Neuronal stem cell (in vitro differentiated cells): ENCODE data around the gene REEP3. TPM values are rescaled to one million over a fixed set of nuclear protein-coding genes. Genes with fewer than 3 reads are reported as not detected.

ENCODE experiments used
- DNase-seq: peaks from one replicate; pipeline ENCODE4 v3.0.0-alpha.2; 2013; ENCODE audit warnings: low spot score
- H2AFZ ChIP-seq: one replicate; pipeline ENCODE4 v1.6.1; 2013; ENCODE audit warnings: mild to moderate bottlenecking, low read length, inconsistent platforms
- H2AK5ac ChIP-seq: 2 replicates; pipeline ENCODE4 v1.6.1; 2013; ENCODE audit warnings: low read depth, mild to moderate bottlenecking, inconsistent platforms, low read length, moderate library complexity, mixed read lengths
- H2BK120ac ChIP-seq: 2 replicates; pipeline ENCODE4 v1.6.1; 2013; ENCODE audit warnings: low read depth, mild to moderate bottlenecking, inconsistent platforms, low read length, moderate library complexity, mixed read lengths
- H2BK12ac ChIP-seq: one replicate; pipeline ENCODE4 v1.6.1; 2013; ENCODE audit warnings: low read length, inconsistent platforms
- H2BK15ac ChIP-seq: 2 replicates; pipeline ENCODE4 v1.6.1; 2013; ENCODE audit warnings: mild to moderate bottlenecking, low read length, inconsistent platforms, mixed read lengths
- H2BK5ac ChIP-seq: one replicate; pipeline ENCODE4 v1.6.1; 2013; ENCODE audit warnings: inconsistent platforms, mild to moderate bottlenecking, low read length, moderate library complexity
- H3K14ac ChIP-seq: one replicate; pipeline ENCODE4 v1.6.1; 2013; ENCODE audit warnings: low read length, inconsistent platforms
- H3K18ac ChIP-seq: 2 replicates; pipeline ENCODE4 v1.6.1; 2013; ENCODE audit warnings: low read length, inconsistent platforms
- H3K23ac ChIP-seq: 2 replicates; pipeline ENCODE4 v1.6.1; 2013; ENCODE audit warnings: low read depth, mild to moderate bottlenecking, mixed read lengths, low read length, inconsistent platforms; ENCODE audit not compliant: poor library complexity
- H3K27ac ChIP-seq: replicated peaks from 3 replicates; pipeline ENCODE4 v1.5.1; 2013; ENCODE audit warnings: low read length, inconsistent platforms
- H3K27me3 ChIP-seq, 3 experiments: 2 replicates each; pipeline ENCODE4 v1.6.1; 2013; ENCODE audit warnings: low read length in 3 of 3, mild to moderate bottlenecking in 2 of 3, inconsistent platforms in 1 of 3, low read depth in 1 of 3, mixed read lengths in 1 of 3, moderate library complexity in 1 of 3; ENCODE audit not compliant: control insufficient read depth in 3 of 3, insufficient read depth in 3 of 3
- H3K36me3 ChIP-seq, 2 donors: replicated peaks in 1 of 2; 2 replicates each; pipeline ENCODE4 v1.6.1; 2013; ENCODE audit warnings: low read length in 2 of 2; ENCODE audit not compliant: control insufficient read depth in 2 of 2, insufficient read depth in 2 of 2
- H3K4ac ChIP-seq: 2 replicates; pipeline ENCODE4 v1.6.1; 2013; ENCODE audit warnings: inconsistent platforms, mild to moderate bottlenecking, low read length, moderate library complexity
- H3K4me1 ChIP-seq, 2 donors: 1 replicate in 1 of 2; 2 replicates in 1 of 2; pipeline ENCODE4 v1.6.1; 2013; ENCODE audit warnings: low read length in 2 of 2, low read depth in 1 of 2; ENCODE audit not compliant: control insufficient read depth in 2 of 2, insufficient read depth in 1 of 2
- H3K4me2 ChIP-seq: one replicate; pipeline ENCODE4 v1.6.1; 2013; ENCODE audit warnings: mild to moderate bottlenecking, low read length, inconsistent platforms; ENCODE audit not compliant: insufficient read depth, poor library complexity, severe bottlenecking
- H3K4me3 ChIP-seq, 2 donors: 2 replicates each; pipeline ENCODE4 v1.5.1; 2013; ENCODE audit warnings: low read length in 2 of 2, mild to moderate bottlenecking in 2 of 2, inconsistent platforms in 1 of 2, moderate library complexity in 1 of 2
- H3K79me1 ChIP-seq: one replicate; pipeline ENCODE4 v1.6.1; 2013; ENCODE audit warnings: low read depth, mild to moderate bottlenecking, inconsistent platforms, low read length, moderate library complexity
- H3K9ac ChIP-seq: one replicate; pipeline ENCODE4 v1.6.1; 2013; ENCODE audit warnings: mild to moderate bottlenecking, low read depth, low read length, inconsistent platforms; ENCODE audit not compliant: poor library complexity
- H3K9me3 ChIP-seq, 2 donors: replicated peaks in 1 of 2; 2 replicates each; pipeline versions ENCODE3 to v1.6.1; 2013; ENCODE audit warnings: low read length in 2 of 2, mild to moderate bottlenecking in 2 of 2, inconsistent platforms in 1 of 2, low read depth in 1 of 2, mixed read lengths in 1 of 2, moderate library complexity in 1 of 2; ENCODE audit not compliant: control insufficient read depth in 2 of 2, insufficient read depth in 1 of 2
- H4K8ac ChIP-seq: one replicate; pipeline ENCODE4 v1.6.1; 2013; ENCODE audit warnings: low read depth, mild to moderate bottlenecking, inconsistent platforms, low read length, moderate library complexity
- H4K91ac ChIP-seq: one replicate; pipeline ENCODE4 v1.6.1; 2013; ENCODE audit warnings: low read length, low read depth, mild to moderate bottlenecking, inconsistent platforms; ENCODE audit not compliant: poor library complexity
- WGBS, 2 donors: extraction: QIAGEN DNeasy Blood & Tissue Kit; methylation state at CpG; one replicate each; pipeline ENCODE4 v1.1.7; 2013; ENCODE audit warnings: missing lambda C conversion rate in 2 of 2, mixed read lengths in 1 of 2; ENCODE audit not compliant: insufficient read length in 2 of 2, insufficient replicate concordance in 1 of 2; ENCODE audit errors: extremely low coverage in 2 of 2; 5-methylcytosine and 5-hydroxymethylcytosine counted together
- small RNA-seq: library from polyadenylated mRNA; stranded (forward); fragments of <200 nt; extraction: miRNeasy Mini kit (QIAGEN cat#:217004); gene quantifications from one replicate; pipeline ENCODE3, GENCODE V24; 2013; ENCODE audit not compliant: insufficient read depth

The REEP3 gene

GRCh38 chr10:63673246-63673645 is 152.0 kb downstream of the REEP3 start:
- no peak overlapping the region for H2BK15ac ChIP-seq

GRCh38 chr10:63673846-63674245 is 152.6 kb downstream of the REEP3 start:
- no peak overlapping the region for H3K18ac ChIP-seq
- H2BK15ac ChIP-seq, result no peak overlapping the region
- no peak overlapping the region for H3K14ac ChIP-seq
- DNase-seq, result no peak
- H3K4me1 ChIP-seq, result peaks cover 0 to 8% of the 10 kb centered on the region in 2 donors
- no peaks in the 10 kb centered on the region for H3K36me3 ChIP-seq
- no peak overlapping the region for H3K4me3 ChIP-seq
- no peak overlapping the region for H3K27ac ChIP-seq
- no peak overlapping the region for H3K23ac ChIP-seq
- H3K9me3 ChIP-seq, result no peaks in the 10 kb centered on the region
- H3K9ac ChIP-seq, result no peak overlapping the region
- H3K4me2 ChIP-seq, result no peak overlapping the region
- no peak overlapping the region for H4K8ac ChIP-seq
- H2AFZ ChIP-seq, result no peak overlapping the region
- no peak overlapping the region for H3K4ac ChIP-seq
- H3K27me3 ChIP-seq, result no peaks in the 10 kb centered on the region
- no peak overlapping the region for H4K91ac ChIP-seq
- no peak overlapping the region for H2BK120ac ChIP-seq
- no peak overlapping the region for H2BK12ac ChIP-seq
- no peak overlapping the region for H2AK5ac ChIP-seq
- no peak overlapping the region for H2BK5ac ChIP-seq
- H3K79me1 ChIP-seq, result no peaks in the 10 kb centered on the region

More at GRCh38 chr10:63673246-63673645, 152.0 kb downstream of the REEP3 start:
- Histone ChIP-seq H4K8ac (no peak overlapping the region), H2BK120ac (no peak overlapping the region), H3K9me3 (no peaks in the 10 kb centered on the region), H3K4me1 (peaks cover 0 to 8% of the 10 kb centered on the region in 2 donors), H2AK5ac (peak overlapping the region; percentile 40), H2BK5ac (no peak overlapping the region), H3K27me3 (no peaks in the 10 kb centered on the region), H3K9ac (no peak overlapping the region), H3K23ac (no peak overlapping the region), H4K91ac (no peak overlapping the region), H3K36me3 (no peaks in the 10 kb centered on the region), H3K4me3 (no peak overlapping the region), H2BK12ac (no peak overlapping the region), H3K4ac (no peak overlapping the region), H3K4me2 (no peak overlapping the region), H3K14ac (no peak overlapping the region), H2AFZ (no peak overlapping the region), H3K27ac (no peak overlapping the region), H3K79me1 (no peaks in the 10 kb centered on the region), H3K18ac (no peak overlapping the region)
- DNase-seq, result no peak
- WGBS, 2 donors, result no CpG with 5 or more reads among the region's 7 CpGs

Small RNA genes within 50 kb of the gene (small RNA-seq; reads per million reads assigned to genes)
- not detected for gene AC022022.1
